HG03175 (cell line): ENCODE data around the gene COPS7A.

Experiments
- ATAC-seq: cut with Tn5 transposase; IDR thresholded peaks from one replicate; pipeline ENCODE4 v1.9.1; 2021; ENCODE audit warnings: mild to moderate bottlenecking, moderate library complexity; ENCODE audit not compliant: unreplicated experiment

COPS7A gene

DNA sequence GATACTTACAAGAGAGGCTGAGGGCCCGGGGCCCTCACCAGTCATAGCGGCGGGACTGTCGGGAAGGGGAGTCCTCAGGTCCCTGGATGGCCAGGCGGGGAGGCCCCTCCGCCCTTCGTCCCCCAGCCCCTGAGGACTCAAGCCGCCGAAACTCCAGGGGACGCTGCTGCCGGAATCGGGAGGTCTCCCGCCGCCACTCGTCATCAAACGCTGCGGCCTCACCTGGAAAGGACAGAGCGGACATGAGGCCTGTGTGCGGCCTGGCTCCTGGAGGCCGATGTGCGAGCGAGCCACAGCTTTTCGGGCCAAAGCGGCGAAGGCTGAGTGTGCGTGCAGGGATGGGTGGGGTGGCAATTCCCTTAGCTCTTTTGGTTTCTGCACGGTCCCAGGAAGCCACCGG, 24.9 kb downstream of the COPS7A start:
- no peak for ATAC-seq

DNA sequence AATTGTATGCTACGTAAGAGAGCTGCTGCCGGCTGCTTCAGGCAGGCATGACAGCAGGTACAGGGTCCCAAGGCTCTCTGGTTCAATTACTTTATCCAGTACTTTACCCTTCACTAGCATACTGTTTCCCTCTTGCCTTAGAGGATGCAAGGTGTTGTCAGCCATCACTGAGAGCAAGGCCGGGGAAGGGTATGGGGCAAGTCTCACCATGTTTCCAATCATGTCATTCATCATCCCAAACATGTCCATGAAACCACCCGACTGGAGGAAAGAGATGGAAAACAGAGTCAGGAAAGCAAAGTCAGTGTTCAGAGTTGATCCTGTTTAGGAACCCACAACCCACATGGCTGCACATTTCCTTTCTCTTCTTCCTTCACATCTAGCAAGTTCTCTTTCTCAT, 26.7 kb downstream of the COPS7A start:
- ATAC-seq, result no peak

DNA sequence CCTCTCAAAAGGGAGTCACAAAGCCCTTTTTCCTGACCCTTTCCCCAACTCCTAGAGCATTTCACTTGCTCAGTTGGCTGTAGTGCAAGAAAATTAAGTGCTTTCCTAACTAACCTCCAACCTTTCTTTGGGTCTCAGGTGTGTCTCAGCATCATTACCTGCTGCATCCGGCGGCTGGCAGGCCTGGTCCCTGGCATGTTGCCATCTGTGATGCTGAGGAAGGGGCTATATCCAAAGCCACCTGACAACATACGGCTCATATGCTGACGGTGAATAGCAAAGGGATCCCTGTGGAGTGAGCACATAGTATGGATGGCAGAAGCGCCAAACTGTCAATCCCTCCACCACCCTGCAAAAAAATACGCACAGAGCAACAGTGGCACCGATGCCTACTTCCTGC, 27.9 kb downstream of the COPS7A start:
- no peak for ATAC-seq

DNA sequence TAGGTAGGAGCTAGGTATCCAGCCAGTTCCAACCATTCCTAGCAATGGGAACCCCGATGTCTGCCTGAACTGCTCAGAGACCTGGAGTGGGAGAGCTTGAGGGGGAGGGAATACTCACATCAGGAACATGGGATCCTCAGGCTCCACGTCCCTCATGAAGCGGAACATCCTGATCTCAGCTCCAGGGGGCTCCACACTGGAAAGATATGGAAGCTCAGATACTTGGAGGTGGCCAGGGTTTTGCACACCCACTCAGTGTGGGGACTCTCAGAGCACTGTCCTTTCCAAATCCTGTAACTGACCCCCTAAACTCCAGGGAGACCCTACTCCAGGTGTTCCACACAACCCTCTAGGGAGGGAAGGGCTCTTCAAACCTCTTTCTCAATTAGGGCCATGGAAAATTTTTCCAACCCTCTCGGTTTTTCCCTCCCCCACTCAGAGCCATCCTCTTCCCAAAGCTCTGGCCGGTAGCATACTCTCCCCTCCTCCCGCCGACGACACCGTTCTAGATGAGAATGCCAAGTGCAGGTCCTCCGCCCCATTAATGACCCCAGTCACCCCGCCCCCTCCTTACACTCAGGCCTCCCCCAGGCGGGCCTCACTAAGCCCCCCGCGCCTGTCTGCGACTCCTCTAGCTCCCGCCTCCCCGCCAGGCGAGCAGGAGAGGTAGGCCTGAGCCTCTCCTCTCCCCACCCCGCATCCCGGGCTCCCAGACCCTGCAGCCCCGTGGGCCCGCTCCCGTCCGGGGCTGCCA, 28.5 kb downstream of the COPS7A start:
- ATAC-seq, result peak; percentile 3

DNA sequence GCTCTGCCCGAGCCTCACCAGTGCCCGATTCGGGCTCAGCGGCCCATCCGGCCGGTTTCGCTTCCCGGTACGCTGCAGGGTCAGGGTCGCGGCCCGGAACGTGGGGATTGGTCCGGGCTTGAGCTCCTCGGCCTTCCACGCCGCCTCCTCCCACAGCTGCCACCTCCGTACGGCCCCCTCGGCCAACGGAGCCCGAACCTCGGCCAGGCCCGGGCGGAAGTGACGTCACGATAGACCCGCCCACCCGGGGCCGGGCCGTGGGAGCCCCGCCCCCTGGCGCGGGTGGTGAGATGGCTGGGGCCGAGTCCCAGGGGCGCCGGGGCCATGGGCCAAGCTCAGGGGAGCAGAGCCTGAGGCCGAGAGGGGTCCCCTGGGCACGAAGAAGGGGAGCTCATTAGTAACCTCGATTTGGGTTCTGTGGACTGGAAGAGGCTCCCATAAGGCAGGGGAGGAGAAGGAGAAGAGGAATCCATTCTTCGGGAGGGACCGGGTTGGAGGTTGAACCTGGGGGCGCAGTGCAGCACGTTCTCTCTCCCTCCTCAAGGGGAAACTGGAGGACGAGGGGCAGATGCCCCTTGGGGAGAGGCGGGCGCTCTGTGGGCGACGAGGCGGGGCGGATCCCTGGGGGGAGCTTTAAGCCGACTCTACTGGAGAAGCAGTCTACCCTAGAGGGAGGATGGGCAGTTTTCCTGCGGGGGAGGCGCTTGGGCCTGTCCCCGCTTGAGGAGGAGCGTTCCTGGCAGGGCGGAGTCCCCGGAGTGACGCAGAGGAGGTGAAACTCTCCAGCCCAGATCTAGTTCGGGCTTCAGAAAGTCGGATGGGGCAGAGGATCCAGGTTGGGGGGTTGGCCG, 29.3 kb downstream of the COPS7A start, which contains the start of gene MLF2:
Gene MLF2 (minus strand): TSS at position 221 of the 851 bp plus-strand sequence. CDS start 807 bp downstream, outside the sequence.
- ATAC-seq, result peak; percentile 93

DNA sequence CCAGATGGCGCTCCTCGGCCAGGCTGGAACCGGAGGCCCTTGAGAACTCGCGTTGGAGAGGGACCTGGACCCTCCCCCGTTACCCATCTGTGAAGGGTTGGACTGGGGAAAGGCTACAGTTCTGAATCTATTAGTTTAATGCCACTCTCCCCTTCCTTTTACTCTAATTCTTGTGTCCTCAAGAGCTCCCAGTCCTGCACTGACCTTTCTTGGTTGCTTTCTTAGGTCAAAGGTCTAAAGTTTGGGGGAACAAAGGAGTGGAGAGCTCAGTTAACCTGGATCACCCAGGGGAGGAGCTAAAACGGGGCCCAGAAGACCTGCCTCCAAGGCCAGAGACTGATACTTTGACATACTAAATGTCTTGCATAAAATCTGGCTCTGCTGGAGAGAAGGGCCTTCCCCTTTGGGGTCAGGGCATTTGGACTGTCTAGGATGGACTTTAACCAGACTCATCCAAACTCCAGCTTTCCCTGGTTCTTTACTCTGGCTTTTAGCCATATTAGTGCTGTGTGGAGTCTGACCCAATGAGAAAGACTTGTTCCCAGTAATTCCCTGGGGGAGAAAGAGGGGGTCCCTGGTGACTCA, 30.0 kb downstream of the COPS7A start:
- ATAC-seq, result no peak

DNA sequence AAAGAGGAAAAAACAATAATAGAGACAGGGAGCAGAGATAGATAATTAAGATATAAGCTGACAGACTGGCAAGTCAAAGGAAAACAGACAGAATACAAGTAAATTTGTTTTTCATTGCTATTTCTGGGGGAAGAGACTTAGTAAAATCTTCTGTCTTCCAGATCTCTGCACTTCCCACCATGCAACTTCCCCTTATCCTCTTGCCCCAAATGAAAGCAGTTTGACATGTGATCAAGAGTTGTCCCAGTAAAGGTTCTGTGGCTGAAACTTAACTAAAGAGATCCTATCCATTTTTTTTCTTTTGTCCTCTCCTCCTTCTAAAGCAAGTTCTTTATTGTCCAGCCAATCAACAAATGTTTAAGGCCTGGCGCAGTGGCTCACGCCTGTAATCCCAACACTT, 30.6 kb downstream of the COPS7A start:
- no peak for ATAC-seq

DNA sequence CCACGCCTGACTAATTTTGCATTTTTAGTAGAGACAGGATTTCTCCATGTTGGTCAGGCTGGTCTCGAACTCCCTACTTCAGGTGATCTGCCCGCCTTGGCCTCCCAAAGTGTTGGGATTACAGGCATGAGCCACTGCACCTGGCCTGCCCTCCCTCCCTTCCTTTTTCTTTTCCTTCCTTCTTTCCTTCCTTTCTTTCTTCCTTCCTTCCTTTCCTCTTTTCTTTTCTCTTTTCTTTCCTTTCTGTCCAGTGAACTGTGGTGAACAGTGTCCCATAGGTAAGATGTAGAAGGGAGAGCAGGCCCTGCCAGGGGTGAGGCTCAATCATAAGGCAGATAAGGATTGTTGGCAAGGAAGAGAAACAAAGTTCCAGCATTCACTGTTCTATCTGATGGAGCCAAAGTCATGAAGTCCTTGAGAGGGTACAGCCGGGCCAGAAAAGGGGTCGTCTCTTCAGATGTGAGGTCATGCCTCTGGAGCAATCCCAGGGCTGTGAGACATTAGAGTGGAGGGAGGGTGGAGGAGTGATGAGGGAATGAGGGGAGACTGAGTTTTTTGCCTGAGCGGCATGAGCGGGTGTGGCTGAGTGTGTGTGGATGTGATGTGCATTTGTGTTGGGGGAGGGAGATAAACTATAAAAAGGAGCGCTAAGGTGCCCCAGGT, 33.3 kb downstream of the COPS7A start:
- ATAC-seq, result no peak

DNA sequence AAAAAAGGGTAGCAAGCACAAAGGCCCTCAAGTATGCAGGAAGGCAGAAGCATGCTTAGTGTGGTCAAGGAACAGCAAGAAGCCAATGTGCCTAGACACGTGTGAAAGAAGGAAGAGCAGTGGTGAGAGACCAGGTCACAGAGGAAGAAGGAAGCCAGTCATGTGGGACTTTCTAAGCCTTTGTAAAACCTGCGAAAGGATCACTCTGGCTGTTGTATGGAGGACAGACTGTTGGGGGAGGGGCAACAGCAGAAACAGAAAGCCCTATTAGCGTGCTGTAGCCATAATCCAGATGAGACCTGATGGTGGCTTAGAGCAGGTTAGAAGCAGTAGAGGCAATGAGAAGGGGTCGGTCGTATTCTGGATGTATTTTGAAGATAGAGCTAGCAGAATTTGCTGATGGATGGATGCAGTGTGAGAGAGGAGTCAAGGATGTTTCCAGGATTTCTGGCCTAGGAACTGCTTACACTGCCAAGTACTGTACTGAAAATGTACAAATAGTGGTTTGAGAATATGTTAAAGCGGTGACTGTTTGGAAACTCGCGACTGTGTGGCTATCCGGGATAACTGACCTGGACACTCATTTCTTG, 34.8 kb downstream of the COPS7A start:
- no peak for ATAC-seq

DNA sequence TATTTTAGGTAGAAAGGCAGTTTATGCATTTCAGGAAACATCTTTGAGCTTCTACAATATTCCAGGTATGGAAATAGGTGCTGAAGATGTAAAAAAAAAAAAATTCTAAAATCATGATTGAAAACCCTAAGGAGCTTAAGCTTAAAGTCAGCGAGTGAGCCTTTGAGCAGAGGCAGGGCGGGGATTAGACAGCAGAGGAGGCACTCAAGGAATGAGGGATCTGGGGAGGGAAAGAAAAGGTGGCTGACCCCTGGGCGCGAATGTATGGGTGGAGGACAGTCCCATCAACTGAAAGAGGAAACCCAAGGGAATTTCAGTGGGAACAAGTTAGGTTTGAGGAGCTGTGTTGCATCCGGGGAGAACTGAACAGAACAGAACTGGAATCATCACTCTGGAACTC, 35.9 kb downstream of the COPS7A start:
- ATAC-seq, result no peak

DNA sequence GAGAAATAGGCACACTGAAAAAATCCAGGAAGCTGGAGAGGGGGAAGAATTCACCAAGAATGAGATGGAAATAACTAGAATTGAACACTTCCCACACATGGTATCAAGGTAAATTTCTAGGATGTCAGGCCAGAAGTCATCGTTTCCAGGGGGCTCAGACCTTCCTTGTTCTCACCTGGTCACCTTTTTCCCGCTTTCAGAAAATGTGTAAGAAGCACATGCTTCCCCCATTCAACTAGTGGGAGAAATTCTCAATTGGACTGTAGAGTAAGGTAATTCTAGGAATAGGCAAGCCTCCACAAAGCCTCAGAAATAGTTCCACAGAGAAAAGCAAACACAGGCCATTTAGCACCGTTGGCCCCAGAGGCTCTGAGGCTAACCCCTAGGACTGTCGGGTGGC, 39.5 kb downstream of the COPS7A start:
- ATAC-seq, result no peak

DNA sequence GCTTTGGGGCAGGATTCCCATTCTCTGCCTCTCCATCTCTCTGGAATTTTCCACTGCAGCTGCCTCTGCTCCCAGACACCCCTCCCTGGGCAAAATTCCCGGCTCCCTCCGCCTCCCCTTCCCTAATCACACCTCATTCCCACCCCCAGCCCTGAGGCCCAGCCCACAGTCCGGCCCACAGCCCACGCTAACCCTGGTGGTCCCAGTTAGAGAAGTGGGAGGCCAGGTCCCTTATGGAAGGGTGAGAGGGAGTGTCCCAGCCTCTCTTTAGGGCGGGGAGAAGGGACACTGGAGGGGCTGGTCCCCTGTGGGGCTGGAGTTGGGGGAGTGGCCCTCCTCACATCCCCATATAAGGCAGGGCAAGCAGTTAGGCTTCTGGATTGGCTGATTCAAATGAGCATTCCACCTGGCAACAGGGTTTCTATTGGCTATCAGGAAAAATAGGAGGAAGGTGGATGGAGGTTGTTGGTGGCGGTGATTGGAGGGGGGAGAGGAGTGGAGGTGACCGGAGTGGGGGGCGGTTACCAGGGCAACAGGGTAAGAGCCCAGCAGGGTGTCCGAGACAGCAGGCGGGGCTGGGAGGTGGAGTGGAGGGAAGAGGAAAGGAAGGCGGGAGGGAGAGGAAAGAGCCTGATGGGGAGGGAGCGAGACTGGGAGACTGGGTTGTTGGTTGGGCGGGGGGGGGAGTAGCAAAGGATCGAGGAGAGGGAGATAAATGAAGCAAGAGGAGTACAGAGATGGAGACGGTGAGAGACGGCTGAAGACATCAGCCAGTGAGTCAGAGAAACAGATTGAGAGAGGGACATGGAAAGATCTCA, 40.4 kb downstream of the COPS7A start:
- ATAC-seq, result peak; percentile 83

DNA sequence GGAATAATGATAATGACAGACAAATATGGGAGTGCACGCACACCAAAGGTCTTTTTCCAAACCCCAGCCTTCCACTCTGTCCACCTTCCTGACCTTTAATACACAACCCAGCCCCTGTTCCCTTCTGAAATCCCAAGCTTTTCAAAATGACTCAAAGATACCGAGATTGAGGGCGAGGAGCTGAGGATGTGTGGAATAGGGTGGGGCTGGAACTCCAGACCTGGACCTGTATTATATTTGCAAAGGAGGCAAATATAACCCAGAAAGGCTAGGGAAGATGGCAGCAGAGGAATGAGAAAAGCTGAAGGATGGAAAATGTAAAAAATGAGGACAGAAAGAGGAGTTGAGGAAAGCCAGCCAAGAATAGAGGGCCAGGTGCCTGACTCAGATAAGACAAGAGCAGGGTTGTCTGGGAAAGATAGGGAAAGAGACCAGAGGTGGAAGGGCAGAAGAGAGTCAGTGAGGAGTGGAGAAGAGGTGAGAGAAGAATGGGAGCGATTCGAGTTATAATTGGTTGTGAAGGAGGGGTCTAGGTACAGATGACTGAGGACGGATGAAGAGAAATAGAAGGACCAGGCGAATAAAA, 41.3 kb downstream of the COPS7A start:
- ATAC-seq, result no peak

DNA sequence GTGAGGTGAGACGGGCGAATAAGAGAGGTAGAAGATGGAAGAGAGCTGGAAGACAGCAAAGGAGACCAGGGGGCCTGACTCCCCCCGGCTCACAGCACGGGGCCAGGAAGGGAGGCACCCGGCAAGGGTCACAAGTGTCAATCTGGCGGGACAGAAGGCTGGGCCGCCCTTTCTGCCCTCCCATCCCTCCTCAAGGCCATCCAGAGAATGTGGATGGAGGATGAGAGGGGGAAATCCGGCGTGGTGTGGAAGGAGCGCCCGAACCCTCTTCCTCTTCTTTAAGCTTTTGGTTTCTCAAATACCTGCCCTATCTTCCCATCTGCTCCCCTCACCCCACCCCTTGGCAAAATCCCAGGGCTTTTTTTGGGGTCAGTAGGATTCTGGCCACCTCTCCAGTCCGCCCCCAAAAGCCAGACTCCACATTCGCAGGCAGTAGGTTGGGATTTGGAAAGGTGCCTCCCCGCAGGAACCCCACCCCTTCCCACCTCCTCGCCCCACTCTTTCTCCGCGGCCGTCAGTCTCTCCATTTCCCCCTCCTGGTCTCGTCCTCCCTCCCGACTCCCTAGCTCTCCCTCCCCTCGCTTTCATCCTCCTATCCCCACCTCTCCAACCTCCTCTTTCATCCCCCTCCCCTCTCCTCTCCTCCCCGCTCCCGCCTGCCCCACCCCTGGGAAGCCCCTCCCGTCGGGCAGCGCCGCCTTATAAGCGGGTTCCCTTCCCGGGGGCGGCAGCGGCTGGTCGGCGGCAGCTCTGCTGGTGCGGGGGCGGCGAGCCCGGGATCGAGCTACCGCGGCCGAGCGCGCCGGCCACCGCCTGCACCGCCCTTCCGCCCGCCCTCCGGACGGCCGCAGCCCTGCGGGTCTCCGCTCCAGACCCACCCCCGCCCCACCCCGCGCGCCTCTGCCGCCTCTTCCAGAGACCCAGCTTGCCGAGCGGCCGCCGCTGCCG, 42.1 kb downstream of the COPS7A start, which contains the start of gene PTMS:
Gene PTMS (plus strand): TSS at position 730 of the 948 bp plus-strand sequence. CDS start 343 bp downstream, outside the sequence.
- ATAC-seq, result peak; percentile 17

DNA sequence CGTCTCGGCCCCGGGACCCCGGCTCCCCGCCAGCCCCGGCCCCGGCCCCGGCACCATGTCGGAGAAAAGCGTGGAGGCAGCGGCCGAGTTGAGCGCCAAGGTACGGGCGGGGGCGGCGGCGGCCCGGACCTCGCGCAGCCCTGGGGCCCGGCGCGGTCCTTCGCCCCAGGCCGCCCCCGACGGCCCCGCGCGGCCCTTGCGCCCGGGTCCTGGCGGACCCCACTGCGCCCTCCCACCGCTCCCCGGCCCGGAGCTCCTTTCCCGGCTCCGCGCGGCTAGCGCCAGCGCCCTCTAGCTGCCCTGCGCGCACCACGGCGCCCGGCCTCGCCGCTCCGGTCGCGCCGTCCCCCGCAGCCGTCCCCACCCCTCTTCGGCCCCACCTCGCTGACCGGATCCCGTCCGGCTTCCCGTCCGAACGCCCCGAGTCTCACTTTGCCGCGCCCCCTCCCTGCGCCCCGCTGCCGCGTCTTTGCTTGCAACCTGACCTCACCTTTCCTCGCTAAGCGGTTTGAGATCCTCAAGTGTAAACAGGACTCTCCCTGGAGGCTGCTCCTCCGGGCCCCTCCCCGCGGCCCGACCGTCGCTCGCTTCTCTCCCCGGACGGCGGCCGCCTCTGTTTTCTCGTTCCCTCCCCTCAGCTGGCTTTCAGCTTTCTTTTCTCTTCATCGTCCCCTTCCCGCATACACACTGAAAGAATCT, 43.0 kb downstream of the COPS7A start:
- ATAC-seq, result peak; percentile 52

DNA sequence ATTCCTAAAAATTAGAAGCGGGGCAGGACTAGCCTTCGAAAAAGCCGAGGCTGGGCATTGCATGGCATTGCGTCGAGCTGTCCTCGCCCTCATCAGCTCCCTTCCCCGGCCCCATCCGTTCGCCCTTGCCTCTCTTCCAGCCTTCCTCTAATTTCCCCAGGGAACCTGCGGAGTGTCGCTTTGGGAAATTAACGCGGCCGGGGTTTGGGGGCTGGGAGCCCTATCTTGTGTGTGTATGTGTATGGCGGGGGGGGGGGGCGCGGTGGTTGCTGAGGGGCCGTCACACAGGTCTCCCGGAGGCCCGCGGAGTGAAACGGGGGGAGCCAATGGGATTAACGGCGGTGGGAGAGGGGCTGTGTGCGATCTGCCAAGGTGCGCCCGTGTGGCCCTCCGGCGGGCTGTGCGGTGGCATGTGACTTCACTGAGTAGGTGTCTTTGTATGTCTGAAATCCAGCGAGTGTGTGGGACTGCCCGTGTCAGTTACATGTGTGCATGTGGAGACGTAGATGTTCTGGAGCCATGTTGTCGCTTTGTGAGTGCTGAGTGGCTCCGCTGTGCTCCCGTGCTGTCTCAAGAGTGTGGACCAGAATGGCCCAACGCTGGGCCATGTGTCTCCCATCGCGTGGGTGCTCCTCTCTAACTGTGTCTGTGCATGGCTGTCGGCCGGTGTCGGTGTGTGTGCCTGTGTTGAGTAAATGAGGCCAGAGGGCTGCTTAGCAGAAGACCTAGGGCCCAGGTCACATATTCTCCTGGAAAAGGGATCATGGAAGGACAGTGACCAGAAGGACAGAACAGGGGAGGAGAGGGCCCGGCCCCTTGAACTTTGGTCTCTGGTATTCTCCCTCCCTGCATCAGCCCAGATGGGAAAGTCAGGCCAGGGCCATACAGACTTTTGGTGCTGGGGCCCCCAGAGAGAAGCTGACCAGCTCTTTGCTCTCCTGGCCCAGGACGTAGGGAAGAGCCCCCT, 43.8 kb downstream of the COPS7A start:
- no peak for ATAC-seq
